WTC11 (cell line): ENCODE results near the gene WNT6.

ENCODE experiments used
- ELF4 ChIP-seq: sonication (generic); formaldehyde crosslinking; IDR thresholded peaks from 2 replicates; pipeline ENCODE4 v1.8.1; 2022; ENCODE audit warnings: low read depth, mild to moderate bottlenecking, moderate library complexity, missing genetic modification reagents
- JUN ChIP-seq: sonication (generic); formaldehyde crosslinking; IDR thresholded peaks from 2 replicates; pipeline ENCODE4 v1.8.0; 2023; ENCODE audit warnings: mild to moderate bottlenecking, missing genetic modification reagents
- NR1H2 ChIP-seq: sonication (generic); formaldehyde crosslinking; IDR thresholded peaks from 2 replicates; pipeline ENCODE4 v1.9.0; 2021; ENCODE audit warnings: mild to moderate bottlenecking, moderate library complexity, missing genetic modification reagents
- NR2C2 ChIP-seq: sonication (generic); formaldehyde crosslinking; IDR thresholded peaks from 2 replicates; pipeline ENCODE4 v1.8.0; 2022; ENCODE audit warnings: mild to moderate bottlenecking, missing genetic modification reagents
- SP1 ChIP-seq: sonication (generic); formaldehyde crosslinking; conservative IDR thresholded peaks from 2 replicates; pipeline ENCODE4 v1.8.1; 2022; ENCODE audit warnings: missing genetic modification reagents
- TF ChIP-seq, protein P1 (sequence below): fragments of 200-600 bp; IDR thresholded peaks from 2 replicates; pipeline ENCODE4 v1.8.0; 2022; ENCODE audit warnings: antibody characterized with exemption
- TF ChIP-seq, protein P2 (sequence below): sonication (generic); formaldehyde crosslinking; IDR thresholded peaks from 2 replicates; pipeline ENCODE4 v1.8.0; 2022; ENCODE audit warnings: mild to moderate bottlenecking, missing genetic modification reagents
- TF ChIP-seq, protein P3 (sequence below): sonication (generic); formaldehyde crosslinking; conservative IDR thresholded peaks from 2 replicates; pipeline ENCODE4 v1.8.1; 2022; ENCODE audit warnings: mild to moderate bottlenecking, missing genetic modification reagents

DNA sequence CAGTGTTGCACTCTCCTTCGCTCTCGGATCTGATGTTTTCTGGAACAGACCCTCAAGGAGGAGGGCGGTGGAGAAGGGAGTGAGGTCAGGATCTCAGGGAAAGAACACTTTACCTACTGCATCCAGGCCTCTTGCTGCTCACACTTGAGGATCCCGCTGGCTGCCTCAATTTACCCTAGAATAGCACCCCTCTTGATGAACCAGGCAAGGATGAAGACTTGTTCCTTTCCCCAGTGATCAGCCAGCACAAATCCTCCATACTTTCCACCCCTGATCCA is 35.2 kb downstream of the WNT6 start:
- TF ChIP-seq, protein P1, sequence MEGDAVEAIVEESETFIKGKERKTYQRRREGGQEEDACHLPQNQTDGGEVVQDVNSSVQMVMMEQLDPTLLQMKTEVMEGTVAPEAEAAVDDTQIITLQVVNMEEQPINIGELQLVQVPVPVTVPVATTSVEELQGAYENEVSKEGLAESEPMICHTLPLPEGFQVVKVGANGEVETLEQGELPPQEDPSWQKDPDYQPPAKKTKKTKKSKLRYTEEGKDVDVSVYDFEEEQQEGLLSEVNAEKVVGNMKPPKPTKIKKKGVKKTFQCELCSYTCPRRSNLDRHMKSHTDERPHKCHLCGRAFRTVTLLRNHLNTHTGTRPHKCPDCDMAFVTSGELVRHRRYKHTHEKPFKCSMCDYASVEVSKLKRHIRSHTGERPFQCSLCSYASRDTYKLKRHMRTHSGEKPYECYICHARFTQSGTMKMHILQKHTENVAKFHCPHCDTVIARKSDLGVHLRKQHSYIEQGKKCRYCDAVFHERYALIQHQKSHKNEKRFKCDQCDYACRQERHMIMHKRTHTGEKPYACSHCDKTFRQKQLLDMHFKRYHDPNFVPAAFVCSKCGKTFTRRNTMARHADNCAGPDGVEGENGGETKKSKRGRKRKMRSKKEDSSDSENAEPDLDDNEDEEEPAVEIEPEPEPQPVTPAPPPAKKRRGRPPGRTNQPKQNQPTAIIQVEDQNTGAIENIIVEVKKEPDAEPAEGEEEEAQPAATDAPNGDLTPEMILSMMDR, result no peak
- TF ChIP-seq NR1H2 (CRISPR knock-in tag) (no peak), ELF4 (CRISPR knock-in tag) (no peak), NR2C2 (CRISPR knock-in tag) (no peak), JUN (CRISPR knock-in tag) (no peak), SP1 (CRISPR knock-in tag) (no peak)
- TF ChIP-seq, protein P2, sequence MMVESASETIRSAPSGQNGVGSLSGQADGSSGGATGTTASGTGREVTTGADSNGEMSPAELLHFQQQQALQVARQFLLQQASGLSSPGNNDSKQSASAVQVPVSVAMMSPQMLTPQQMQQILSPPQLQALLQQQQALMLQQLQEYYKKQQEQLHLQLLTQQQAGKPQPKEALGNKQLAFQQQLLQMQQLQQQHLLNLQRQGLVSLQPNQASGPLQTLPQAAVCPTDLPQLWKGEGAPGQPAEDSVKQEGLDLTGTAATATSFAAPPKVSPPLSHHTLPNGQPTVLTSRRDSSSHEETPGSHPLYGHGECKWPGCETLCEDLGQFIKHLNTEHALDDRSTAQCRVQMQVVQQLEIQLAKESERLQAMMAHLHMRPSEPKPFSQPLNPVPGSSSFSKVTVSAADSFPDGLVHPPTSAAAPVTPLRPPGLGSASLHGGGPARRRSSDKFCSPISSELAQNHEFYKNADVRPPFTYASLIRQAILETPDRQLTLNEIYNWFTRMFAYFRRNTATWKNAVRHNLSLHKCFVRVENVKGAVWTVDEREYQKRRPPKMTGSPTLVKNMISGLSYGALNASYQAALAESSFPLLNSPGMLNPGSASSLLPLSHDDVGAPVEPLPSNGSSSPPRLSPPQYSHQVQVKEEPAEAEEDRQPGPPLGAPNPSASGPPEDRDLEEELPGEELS (CRISPR knock-in tag), result no peak
- TF ChIP-seq, protein P3, sequence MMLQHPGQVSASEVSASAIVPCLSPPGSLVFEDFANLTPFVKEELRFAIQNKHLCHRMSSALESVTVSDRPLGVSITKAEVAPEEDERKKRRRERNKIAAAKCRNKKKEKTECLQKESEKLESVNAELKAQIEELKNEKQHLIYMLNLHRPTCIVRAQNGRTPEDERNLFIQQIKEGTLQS (CRISPR knock-in tag), result no peak
